Hypothalamus (tissue), 51 donors: ENCODE data around the gene ALOX15B.
"Not testable (repeated sequence)": the region's sequence is repeated elsewhere in the genome, so short reads cannot be mapped to it uniquely, and the experiment has no call there.

Experiments
- DNase-seq, 51 donors: peaks; one replicate each; lab custom pipeline; 2025; lab: John Stamatoyannopoulos, UW

The ALOX15B gene

GRCh38 chr17:8076502-8077266, 37.8 kb downstream of the ALOX15B start:
- no peak for DNase-seq

GRCh38 chr17:8077939-8078338, 39.1 kb downstream of the ALOX15B start:
- not testable (repeated sequence) for DNase-seq

- DNase-seq, result peak in 40 of 51 donors; percentile 20 to 81 (median 49)
Measured at GRCh38 chr17:8079291-8080207, 40.7 kb downstream of the ALOX15B start.

- no peak for DNase-seq
Measured at GRCh38 chr17:8080208-8080798, 41.4 kb downstream of the ALOX15B start.

- no peak for DNase-seq
Measured at GRCh38 chr17:8080799-8081219, 42.0 kb downstream of the ALOX15B start.

GRCh38 chr17:8081876-8082275, 43.0 kb downstream of the ALOX15B start:
- DNase-seq, result no peak

- DNase-seq, result no peak
Measured at GRCh38 chr17:8082292-8082691, 43.4 kb downstream of the ALOX15B start.

- no peak for DNase-seq
Measured at GRCh38 chr17:8084250-8084649, 45.4 kb downstream of the ALOX15B start.

GRCh38 chr17:8087075-8087951, 48.5 kb downstream of the ALOX15B start, which contains the start of gene ALOX12B:
ALOX12B (minus strand) TSS chr17:8087716; CDS start chr17:8087442, 274 bp downstream.
- no peak for DNase-seq

GRCh38 chr17:8087952-8088230, 49.0 kb downstream of the ALOX15B start:
- DNase-seq, result no peak

- DNase-seq, result no peak
Measured at GRCh38 chr17:8089728-8090127, 50.9 kb downstream of the ALOX15B start.

- no peak for DNase-seq
Measured at GRCh38 chr17:8091033-8091687, 52.3 kb downstream of the ALOX15B start.

- DNase-seq, result no peak
Measured at GRCh38 chr17:8095361-8095760, 56.5 kb downstream of the ALOX15B start.

- DNase-seq, result no peak
Measured at GRCh38 chr17:8096541-8096940, 57.7 kb downstream of the ALOX15B start.
